Stimulated activated CD4-positive, alpha-beta T cell treated with anti-CD3 and anti-CD28 coated beads, TNF-alpha, amount 100 ng/mL, for 48 hours (primary cell): ENCODE results near the gene FAF1.
"Not testable (repeated sequence)": the region's sequence is repeated elsewhere in the genome, so short reads cannot be mapped to it uniquely, and the experiment has no call there.

Source experiments
- DNase-seq, 3 donors: peaks; one replicate each; pipeline ENCODE4 v3.0.0-alpha.2; 2020; ENCODE audit warnings: low read depth in 3 of 3

Gene FAF1

GRCh38 chr1:50562106-50562505, 398.0 kb downstream of the FAF1 start:
- DNase-seq, result no peak

DNA sequence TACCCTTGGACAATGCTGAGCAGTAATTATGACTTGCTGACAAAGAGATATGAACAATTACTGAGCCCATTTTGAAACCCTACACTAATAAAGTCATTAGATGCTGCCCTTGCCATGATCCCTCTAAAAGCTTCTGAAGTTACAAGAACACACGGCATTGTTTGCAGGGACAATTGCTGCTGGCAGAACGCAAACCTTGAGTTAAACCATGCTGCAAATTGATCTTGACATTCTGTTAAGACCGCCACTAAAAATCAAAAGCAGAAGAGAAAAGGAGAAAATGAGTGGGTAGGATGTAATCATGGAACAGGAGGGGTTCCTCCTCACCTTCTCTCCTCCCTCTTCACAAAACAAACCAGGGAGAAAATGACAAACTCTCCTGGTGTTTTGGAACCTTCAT, 400.6 kb downstream of the FAF1 start:
- DNase-seq, result no peak

DNA sequence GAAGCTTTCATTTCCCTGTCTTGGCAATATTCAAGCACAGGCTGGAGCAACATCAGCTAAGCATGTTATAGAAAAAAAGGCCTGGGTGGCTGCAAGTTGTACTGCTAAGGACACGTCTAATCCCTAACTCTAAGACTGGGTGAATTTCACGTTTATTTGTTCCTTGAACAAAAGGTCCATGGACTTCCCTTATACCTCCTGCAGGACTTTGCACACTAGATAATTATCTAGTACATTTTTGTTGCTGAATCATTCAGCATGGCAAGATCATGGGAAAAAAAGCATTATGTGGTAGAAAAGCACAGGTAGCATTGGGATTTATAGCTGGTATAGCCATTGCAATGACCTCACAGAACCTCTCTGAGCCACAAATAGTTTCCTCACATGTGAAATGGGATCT, 406.1 kb downstream of the FAF1 start:
- DNase-seq, result no peak

DNA sequence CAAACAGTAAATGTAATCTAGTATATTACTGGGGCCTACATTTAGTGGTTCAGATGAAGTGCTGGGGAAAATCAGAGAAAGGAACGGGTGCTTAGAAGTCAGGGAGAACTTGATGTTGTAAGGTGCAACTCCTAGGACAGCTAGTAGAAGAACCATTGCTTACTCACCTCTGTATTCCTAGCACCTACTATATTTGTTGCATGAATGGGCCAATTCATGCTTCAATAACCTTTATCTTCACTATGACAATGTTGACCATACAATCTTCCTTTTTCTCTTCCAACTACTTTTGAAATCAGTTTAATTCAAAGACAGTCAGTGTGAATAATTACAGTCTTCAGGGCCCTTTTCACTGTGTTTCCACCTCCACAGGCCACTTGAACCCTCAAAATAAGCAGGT, 411.8 kb downstream of the FAF1 start:
- DNase-seq, result no peak

DNA sequence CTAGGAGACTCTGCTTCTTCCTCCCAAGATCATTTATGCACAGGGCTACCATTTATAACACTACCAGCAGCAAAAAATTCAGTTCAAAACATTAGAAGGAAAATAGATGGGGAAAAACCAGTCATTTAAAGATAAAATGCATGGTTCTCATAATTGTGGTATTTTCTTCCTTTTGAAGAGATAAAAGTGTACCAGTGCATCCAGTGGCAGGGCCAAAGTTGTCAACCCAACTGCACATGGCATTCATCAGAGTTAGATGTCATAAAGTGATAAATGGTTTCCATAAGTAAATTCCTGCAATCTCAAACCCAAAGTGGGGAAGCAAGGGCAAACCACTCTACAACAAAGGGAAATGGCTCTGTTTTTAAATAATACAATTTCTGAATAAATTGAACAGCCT, 417.7 kb downstream of the FAF1 start:
- DNase-seq, result no peak

DNA sequence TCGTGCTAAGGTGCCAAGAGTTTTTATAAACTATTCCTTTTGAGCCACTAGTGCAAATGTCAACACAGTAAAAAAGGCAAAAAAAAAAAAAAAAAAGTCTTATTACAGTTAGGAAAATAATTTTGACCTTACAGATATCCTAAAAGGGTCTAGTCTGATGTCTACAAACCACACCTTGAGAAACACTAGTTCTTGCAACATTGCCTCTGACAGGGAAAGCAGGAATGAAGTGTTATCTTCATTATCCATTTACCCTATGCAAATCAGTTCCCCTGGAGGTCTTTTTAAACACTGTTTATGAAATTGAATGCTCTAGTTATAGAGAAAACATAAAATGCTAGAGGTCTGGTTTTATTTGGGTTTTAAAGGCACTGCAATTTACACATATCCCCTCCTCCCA, 421.6 kb downstream of the FAF1 start:
- DNase-seq, result no peak

- no peak for DNase-seq
Observed at GRCh38 chr1:50531601-50532000, 428.5 kb downstream of the FAF1 start.

- DNase-seq, result no peak
Observed at GRCh38 chr1:50531027-50531426, 429.0 kb downstream of the FAF1 start.

DNA sequence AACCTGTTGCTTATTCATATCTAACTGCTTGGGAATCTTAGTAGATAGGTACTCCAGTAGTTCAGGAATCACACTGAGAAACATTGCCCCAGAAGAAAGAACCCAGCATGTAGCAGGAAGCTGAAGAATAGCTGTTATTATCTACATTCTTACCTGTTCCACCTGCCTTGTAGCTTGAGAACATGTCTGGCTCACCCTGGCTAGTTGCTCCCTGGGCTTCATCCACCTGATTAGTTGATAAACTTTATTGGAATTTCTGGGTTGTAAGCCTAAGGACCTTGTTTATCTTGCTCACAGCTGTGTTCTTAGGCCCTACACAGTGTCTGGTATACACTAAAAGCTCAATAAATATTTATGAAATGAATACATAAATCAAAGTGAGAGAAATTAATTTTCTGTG, 430.6 kb downstream of the FAF1 start:
- no peak for DNase-seq

DNA sequence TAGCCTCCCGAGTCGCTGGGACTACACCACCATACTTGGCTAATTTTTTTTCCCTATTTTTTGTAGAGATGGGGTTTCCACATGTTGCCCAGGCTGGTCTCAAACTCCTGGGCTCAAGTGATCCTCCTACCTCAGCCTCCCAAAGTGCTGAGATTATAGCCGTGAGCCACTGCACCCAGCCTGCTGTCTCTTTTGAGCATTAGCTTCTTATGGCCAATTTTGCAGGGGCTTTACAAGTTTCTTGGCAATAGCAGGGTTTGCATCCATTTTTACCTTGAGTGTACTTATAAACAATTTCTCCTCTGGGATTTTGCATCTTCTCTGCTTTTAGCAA, 432.1 kb downstream of the FAF1 start:
- not testable (repeated sequence) for DNase-seq

DNA sequence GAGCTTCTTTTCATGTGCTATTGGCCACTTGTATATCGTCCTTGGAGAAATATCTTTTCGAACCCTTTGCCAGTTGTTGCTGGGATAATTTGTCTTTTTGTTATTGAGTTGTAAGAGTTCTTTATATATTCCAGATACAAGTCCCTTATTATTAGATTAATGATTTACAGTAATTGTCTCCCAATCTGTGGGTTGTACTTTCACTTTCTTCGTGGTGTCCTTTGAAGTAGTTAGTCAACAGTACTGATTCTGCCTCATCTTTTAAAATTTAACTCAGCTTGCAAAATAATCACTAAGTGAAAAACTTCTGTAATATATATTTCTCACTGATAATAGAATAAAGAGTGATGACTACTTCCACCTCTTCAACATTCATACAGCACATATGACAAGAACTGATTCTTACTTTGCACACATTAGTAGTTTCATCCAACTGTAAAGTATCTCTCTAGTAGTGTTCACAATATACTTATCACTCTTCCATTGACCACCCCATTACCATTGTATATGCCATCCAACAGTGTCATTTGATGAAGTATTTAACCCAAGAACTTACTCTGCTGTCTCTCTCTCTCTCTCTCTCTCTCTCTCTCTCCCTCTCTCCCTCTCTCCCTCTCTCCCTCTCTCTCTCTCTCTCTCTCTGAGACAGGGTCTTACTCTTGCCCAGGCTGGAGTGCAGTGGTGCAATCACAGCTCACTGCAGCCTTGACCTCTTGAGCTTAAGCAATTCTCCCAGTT, 432.6 kb downstream of the FAF1 start:
- no peak for DNase-seq

DNA sequence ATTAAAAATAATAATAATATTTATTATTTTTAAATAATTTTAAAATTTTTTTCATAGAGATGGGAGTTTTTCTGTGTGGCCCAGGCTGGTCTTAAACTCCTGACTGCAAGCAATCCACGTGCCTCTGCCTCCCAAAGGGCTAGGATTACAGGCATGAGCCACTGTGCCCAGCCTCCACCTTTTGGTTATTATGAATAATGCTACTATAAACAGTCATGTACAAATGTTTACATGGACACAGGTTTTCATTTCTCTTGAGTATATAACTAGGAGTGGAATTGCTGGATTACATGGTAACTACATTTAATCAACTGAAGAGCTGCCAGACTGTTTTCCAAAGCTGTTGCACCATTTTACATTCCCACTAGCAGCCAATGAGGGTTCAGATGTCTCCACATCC, 433.6 kb downstream of the FAF1 start:
- no peak for DNase-seq

GRCh38 chr1:50523548-50523947, 436.5 kb downstream of the FAF1 start:
- no peak for DNase-seq

DNA sequence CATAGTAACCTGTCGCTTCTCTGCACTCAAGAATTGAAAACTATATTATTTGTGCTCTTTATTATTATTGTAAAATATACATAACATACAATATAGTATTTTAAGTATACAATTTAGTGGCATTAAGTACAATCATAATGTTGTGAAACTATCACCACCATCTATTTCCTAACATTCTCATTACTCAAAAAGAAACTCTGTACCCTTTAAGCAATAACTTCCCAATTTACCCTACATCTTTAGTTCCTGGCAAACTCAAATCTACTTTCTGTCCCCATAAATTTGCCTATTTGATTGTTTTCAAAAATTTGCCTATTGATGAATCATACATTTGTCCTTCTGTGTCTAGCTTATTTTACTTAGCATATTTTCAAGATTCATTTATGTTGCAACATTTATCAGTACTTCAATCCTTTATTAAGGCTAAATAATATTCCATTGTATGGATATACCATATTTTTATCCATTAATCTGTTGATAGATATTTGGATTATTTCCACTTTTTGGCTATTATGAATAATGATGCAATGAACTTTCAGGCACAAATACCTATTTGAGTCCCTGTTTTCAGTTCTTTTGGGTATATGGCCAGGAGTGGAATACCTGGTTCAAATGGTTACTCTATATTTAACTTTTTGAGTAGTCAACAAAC, 437.2 kb downstream of the FAF1 start:
- DNase-seq, result no peak

DNA sequence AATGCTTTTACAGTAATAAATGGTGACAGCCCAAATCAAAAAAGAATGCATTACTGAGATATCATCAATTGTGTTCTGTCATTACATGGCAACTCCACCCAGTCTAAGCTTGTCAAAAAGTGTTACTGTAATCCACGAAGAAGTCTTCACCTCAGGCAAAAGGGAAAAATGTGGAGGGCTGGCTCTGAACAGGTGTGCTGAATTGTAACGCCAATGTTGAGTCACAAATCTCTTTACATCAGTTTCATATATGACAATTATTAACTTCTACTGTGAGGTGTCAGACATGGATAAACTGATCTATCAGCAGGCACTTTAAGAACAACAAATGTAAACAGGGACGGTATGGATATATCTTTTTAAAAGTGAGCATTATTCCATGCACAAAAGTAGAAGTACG, 438.4 kb downstream of the FAF1 start:
- DNase-seq, result no peak

DNA sequence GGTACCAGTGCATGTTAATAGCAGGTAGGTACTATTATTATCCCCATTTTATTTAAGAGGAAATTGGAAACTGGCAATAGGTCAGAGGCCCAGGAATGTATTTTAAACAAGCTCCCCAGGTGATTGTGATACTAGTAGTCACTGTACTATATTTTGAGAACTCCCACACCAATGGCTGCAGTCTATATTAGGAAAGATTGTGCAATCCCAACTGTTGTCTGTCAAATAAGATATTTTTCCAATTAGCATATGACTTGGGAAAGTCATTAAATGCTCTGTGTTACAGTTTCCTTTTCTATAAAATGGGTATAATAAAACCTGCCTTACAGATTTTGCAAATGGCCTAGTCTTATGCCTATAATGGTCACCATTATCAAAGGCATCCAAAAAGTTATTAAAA, 442.6 kb downstream of the FAF1 start:
- no peak for DNase-seq

DNA sequence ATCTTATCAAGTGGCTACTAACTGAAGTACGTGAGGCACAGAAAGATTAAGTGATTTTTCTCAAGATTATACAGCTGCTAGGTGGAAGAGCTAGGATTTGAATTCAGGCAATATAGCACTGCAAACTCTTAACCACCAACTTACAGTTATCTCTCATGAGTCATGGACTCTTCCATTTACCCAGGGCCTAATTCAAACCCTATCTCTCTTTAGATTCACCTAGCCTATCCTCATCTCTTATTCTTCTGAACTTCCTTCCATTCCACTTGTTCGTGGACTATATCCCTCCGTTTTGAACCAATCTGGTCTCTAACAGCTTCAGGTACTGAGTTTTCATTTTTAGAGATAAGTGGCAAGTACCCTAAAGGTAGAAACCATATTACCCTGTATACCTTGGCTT, 444.0 kb downstream of the FAF1 start:
- DNase-seq, result no peak

DNA sequence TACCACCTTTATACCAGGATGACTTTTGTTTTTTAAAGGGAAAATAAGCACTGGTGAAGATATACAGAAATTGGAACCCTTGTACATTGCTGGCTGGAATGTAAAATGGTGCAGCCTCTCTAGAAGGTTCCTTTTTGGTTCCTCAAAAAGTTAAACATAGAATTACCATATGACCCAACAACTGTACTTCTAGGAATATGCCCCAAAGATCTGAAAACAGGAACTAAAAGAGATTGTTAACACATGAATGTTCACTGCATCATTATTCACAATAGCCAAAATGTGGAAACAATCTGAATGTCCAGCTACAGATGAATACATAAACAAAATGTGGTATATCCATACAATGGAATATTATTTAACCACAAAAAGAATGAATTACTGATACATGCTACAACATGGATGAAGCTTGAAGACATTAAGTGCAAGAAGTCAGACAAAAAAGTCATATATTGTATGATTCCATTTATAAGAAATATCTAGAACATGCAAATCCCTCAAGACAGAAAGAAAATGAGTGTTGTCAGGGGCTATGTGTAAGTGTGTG, 452.0 kb downstream of the FAF1 start:
- DNase-seq, result no peak

GRCh38 chr1:50505427-50505826, 454.6 kb downstream of the FAF1 start:
- DNase-seq, result no peak

GRCh38 chr1:50503515-50503914, 456.6 kb downstream of the FAF1 start:
- DNase-seq, result no peak

DNA sequence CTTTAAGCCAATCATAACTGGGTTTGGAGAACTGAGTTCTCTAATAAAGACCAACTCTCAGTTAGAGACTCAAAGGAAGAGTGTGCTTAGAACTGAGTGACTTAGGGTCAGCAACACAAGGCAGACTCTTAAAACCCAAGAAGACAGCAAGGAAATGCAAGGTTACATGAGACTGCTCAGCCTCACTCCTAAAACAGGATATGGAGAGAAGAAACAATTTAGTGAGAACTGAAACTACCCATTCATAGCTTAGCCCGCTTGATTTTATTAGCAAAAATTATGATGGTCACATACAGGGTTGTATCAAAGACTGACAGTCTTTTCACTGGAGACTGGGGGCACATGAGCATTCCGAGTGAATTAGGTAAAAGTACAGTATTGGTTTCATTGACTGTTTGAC, 457.9 kb downstream of the FAF1 start:
- no peak for DNase-seq

DNA sequence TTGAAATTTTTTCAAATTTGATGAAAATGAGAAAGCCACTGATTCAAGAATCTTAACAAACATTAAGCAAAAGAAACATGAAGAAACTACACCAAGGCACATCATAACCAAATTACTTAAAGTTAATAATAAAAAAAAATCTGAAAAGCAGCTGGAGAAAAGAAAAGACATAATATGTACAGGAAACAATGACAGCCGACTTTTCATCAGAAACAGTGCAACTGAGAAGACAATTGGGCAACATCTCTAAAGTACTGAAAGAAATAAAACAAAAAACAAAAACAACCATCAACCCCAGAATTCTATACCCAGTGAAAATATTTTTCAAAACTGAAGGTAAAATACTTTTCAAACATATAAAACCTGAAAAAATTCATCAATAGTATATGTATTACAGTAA, 463.1 kb downstream of the FAF1 start:
- DNase-seq, result no peak

DNA sequence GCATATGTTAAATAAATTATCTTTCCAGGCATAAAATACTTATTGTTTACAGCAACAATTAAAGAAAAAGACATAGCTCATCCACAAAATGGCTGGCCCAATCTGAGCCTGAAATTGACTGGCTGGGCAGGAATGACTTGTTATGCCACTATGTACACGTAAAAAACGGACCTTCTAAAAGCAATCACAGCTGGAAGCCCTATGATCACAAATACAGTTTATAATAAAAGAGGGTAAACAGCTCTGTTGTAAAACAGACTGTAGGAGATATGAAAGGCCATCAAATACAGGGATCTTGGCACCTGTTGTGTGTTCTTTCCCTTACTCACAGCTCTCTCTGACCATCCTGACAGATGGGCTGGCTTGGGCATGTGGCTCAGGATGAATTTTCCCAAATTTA, 466.4 kb downstream of the FAF1 start:
- DNase-seq, result no peak

DNA sequence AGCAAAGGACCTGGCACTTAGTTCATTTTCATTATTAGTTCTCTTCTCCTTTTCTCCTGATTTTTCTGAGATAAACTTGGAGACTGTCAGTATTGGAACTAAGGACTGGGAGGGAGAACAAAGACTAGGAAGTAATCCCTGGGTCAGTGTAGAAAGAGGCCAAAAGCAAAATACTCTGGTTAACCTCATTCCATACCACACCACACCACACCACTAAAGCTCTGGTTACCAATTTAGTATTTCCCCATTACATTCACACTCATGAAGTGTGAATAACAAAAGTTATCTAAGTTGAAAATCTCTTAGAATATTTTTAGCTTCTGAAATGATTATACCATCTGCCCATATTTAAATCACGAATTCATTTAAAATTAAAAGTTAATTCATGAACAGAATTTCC, 467.9 kb downstream of the FAF1 start:
- no peak for DNase-seq
